DND-41 (cell line): ENCODE data around the gene IDH3A.

Source experiments
- CTCF ChIP-seq: IDR thresholded peaks from 2 replicates; pipeline ENCODE4 v1.5.1; 2012; ENCODE audit warnings: borderline replicate concordance, low read length, moderate library complexity, mild to moderate bottlenecking; ENCODE audit not compliant: poor library complexity, severe bottlenecking; ENCODE audit errors: extremely low read depth
- EZH2 ChIP-seq: IDR thresholded peaks from 3 replicates; pipeline ENCODE4 v1.6.1; 2012; ENCODE audit warnings: borderline replicate concordance, low read depth, mild to moderate bottlenecking, moderate library complexity, low read length, inconsistent platforms; ENCODE audit not compliant: severe bottlenecking

DNA sequence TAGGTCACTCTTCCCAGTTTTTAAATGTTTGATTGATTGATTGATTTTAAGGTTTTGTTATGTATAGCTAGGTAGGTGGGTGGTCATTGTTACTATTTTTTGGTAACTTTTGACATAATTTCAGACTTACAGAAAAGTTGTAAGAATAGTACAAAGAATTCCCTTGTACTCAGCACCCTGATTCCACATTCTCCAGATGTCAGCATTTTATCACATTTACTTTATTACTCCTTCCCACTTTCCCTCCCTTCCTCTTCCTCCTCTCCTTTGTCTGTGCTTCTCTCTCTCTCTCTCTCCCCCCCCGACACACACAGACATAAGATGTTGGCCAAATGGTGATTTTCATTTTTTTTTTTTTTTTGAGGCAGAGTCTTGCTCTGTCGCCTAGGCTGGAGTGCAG is 14.8 kb downstream of the IDH3A start:
- TF ChIP-seq EZH2, result no peak
- no peak for TF ChIP-seq CTCF
